SJSA1 (cell line): ENCODE results near the gene ACY1. TPM values are rescaled to one million over a fixed set of nuclear protein-coding genes. Genes with fewer than 3 reads are reported as not detected.

Experiments used
- DNase-seq, 2 experiments: peaks; one replicate each; pipeline ENCODE4 v3.0.0-alpha.2; 2015 to 2020; ENCODE audit warnings: low spot score in 2 of 2, low read depth in 1 of 2
- H3K27ac ChIP-seq: fragments of 250-450 bp; sonication (Bioruptor Pico); 2 replicates; pipeline ENCODE4 v1.5.1; 2020; ENCODE audit warnings: mild to moderate bottlenecking, moderate library complexity
- H3K27me3 ChIP-seq: fragments of 250-450 bp; sonication (Bioruptor Pico); replicated peaks from 2 replicates; pipeline ENCODE4 v1.5.1; 2020; ENCODE audit warnings: mild to moderate bottlenecking, moderate library complexity
- H3K36me3 ChIP-seq: fragments of 250-450 bp; sonication (Bioruptor Pico); 2 replicates; pipeline ENCODE4 v1.5.1; 2020; ENCODE audit warnings: mild to moderate bottlenecking
- H3K4me1 ChIP-seq: fragments of 250-450 bp; sonication (Bioruptor Pico); replicated peaks from 2 replicates; pipeline ENCODE4 v1.6.1; 2021; ENCODE audit warnings: mild to moderate bottlenecking
- H3K4me3 ChIP-seq: fragments of 250-450 bp; sonication (Bioruptor Pico); 2 replicates; pipeline ENCODE4 v1.5.1; 2020; ENCODE audit warnings: mild to moderate bottlenecking
- H3K9me3 ChIP-seq: fragments of 250-450 bp; sonication (Bioruptor Pico); replicated peaks from 2 replicates; pipeline ENCODE4 v1.5.1; 2020; ENCODE audit warnings: mild to moderate bottlenecking
- total RNA-seq: library from RNA; depleted of rRNA; stranded (reverse); fragments of >200 nt; shearing (Covaris generic); gene quantifications from 2 replicates; pipeline ENCODE4 v1.2.3, GENCODE V29; 2014

Gene ACY1
- total RNA-seq, 1 experiment from 2014 or later = 11.0 TPM

GRCh38 chr3:51954713-51955112 is 28.6 kb upstream of the ACY1 start:
- no peak overlapping the region for H3K4me3 ChIP-seq
- H3K9me3 ChIP-seq = no peaks in the 10 kb centered on the region
- no peak for DNase-seq
- no peak overlapping the region for H3K27ac ChIP-seq
- peaks cover 9% of the 10 kb centered on the region for H3K4me1 ChIP-seq
- H3K36me3 ChIP-seq = peaks cover 35% of the 10 kb centered on the region
- H3K27me3 ChIP-seq = no peaks in the 10 kb centered on the region

GRCh38 chr3:51955175-51955892 is 28.0 kb upstream of the ACY1 start, which contains the start of gene GPR62:
TSS of gene GPR62 (plus strand) at chr3:51955381. CDS start at chr3:51955653, 272 bp downstream.
- Histone ChIP-seq H3K27ac (no peak within 1 kb of the TSS), H3K4me3 (no peak within 1 kb of the TSS), H3K36me3 (peaks cover 42% of the 10 kb centered on the region), H3K4me1 (peaks cover 9% of the 10 kb centered on the region), H3K9me3 (no peaks in the 10 kb centered on the region), H3K27me3 (no peaks in the 10 kb centered on the region)
- no peak for DNase-seq

- no peaks in the 10 kb centered on the region for H3K9me3 ChIP-seq
- H3K27ac ChIP-seq = no peak overlapping the region
- no peak overlapping the region for H3K4me3 ChIP-seq
- peaks cover 9% of the 10 kb centered on the region for H3K4me1 ChIP-seq
- no peaks in the 10 kb centered on the region for H3K27me3 ChIP-seq
- H3K36me3 ChIP-seq = peaks cover 50% of the 10 kb centered on the region
- peak in 1 of 2 experiments; percentile 35 for DNase-seq
These were observed 27.2 kb upstream of the ACY1 start for GRCh38 chr3:51955893-51956770.

- no peak for DNase-seq
- Histone ChIP-seq H3K27ac (no peak overlapping the region), H3K4me3 (no peak overlapping the region), H3K36me3 (peaks cover 55% of the 10 kb centered on the region), H3K27me3 (no peaks in the 10 kb centered on the region), H3K9me3 (no peaks in the 10 kb centered on the region), H3K4me1 (peaks cover 10% of the 10 kb centered on the region)
These were observed 25.7 kb upstream of the ACY1 start for GRCh38 chr3:51957520-51958205.

- no peak for DNase-seq
- H3K4me1 ChIP-seq = peaks cover 14% of the 10 kb centered on the region
- no peaks in the 10 kb centered on the region for H3K9me3 ChIP-seq
- peaks cover 64% of the 10 kb centered on the region for H3K36me3 ChIP-seq
- H3K4me3 ChIP-seq = no peak overlapping the region
- H3K27me3 ChIP-seq = no peaks in the 10 kb centered on the region
- H3K27ac ChIP-seq = no peak overlapping the region
These were observed 24.5 kb upstream of the ACY1 start for GRCh38 chr3:51958603-51959521.

- H3K4me1 ChIP-seq = peaks cover 21% of the 10 kb centered on the region
- no peaks in the 10 kb centered on the region for H3K27me3 ChIP-seq
- no peaks in the 10 kb centered on the region for H3K9me3 ChIP-seq
- no peak overlapping the region for H3K4me3 ChIP-seq
- H3K36me3 ChIP-seq = peaks cover 69% of the 10 kb centered on the region
- no peak overlapping the region for H3K27ac ChIP-seq
- peak in 1 of 2 experiments; percentile 38 for DNase-seq
These were observed 23.7 kb upstream of the ACY1 start for GRCh38 chr3:51959651-51960050.

- H3K27ac ChIP-seq = no peak overlapping the region
- no peaks in the 10 kb centered on the region for H3K27me3 ChIP-seq
- no peak overlapping the region for H3K4me3 ChIP-seq
- DNase-seq = peak in 1 of 2 experiments; percentile 37
- peaks cover 29% of the 10 kb centered on the region for H3K4me1 ChIP-seq
- H3K9me3 ChIP-seq = no peaks in the 10 kb centered on the region
- peaks cover 69% of the 10 kb centered on the region for H3K36me3 ChIP-seq
These were observed 22.9 kb upstream of the ACY1 start for GRCh38 chr3:51960386-51960785.

GRCh38 chr3:51961011-51961410 is 22.3 kb upstream of the ACY1 start:
- Histone ChIP-seq H3K36me3 (peaks cover 69% of the 10 kb centered on the region), H3K4me3 (no peak overlapping the region), H3K9me3 (no peaks in the 10 kb centered on the region), H3K4me1 (peaks cover 35% of the 10 kb centered on the region), H3K27ac (no peak overlapping the region), H3K27me3 (no peaks in the 10 kb centered on the region)
- no peak for DNase-seq

GRCh38 chr3:51961602-51962569 is 21.4 kb upstream of the ACY1 start:
- no peak for DNase-seq
- Histone ChIP-seq H3K4me3 (no peak overlapping the region), H3K36me3 (peaks cover 62% of the 10 kb centered on the region), H3K27ac (no peak overlapping the region), H3K4me1 (peaks cover 44% of the 10 kb centered on the region), H3K9me3 (no peaks in the 10 kb centered on the region), H3K27me3 (no peaks in the 10 kb centered on the region)

- H3K4me3 ChIP-seq = no peak overlapping the region
- H3K27me3 ChIP-seq = no peaks in the 10 kb centered on the region
- no peak overlapping the region for H3K27ac ChIP-seq
- no peak for DNase-seq
- no peaks in the 10 kb centered on the region for H3K9me3 ChIP-seq
- peaks cover 54% of the 10 kb centered on the region for H3K36me3 ChIP-seq
- H3K4me1 ChIP-seq = peaks cover 50% of the 10 kb centered on the region
These were observed 20.3 kb upstream of the ACY1 start for GRCh38 chr3:51962854-51963530.

- peak; percentile 68 to 83 for DNase-seq
These were observed 19.3 kb upstream of the ACY1 start for GRCh38 chr3:51963951-51964451.

More at GRCh38 chr3:51963951-51964451, 19.3 kb upstream of the ACY1 start:
- Histone ChIP-seq H3K4me3 (no peak overlapping the region; the same call in 1 of the 2 replicates), H3K27ac (no peak overlapping the region; the same call in 1 of the 2 replicates), H3K36me3 (peaks cover 51% of the 10 kb centered on the region), H3K4me1 (peaks cover 54% of the 10 kb centered on the region), H3K27me3 (no peaks in the 10 kb centered on the region), H3K9me3 (no peaks in the 10 kb centered on the region)
